Renal cortex interstitium (tissue), 11 donors: ENCODE data around the gene LRMDA. TPM values are rescaled to one million over a fixed set of nuclear protein-coding genes. Genes with fewer than 3 reads are reported as not detected.

ENCODE experiments used
- DNase-seq, 11 donors: peaks; one replicate each; pipeline ENCODE4 v3.0.0-alpha.2; 2013; ENCODE audit warnings: low read depth in 9 of 11, low spot score in 4 of 11; ENCODE audit errors: extremely low read depth in 1 of 11
- polyA plus RNA-seq, 3 donors: library from polyadenylated mRNA; unstranded; fragments of 120-200 nt; gene quantifications; one replicate each; pipeline ENCODE4 v1.2.1, GENCODE V29; 2013; ENCODE audit not compliant: insufficient read length in 3 of 3

LRMDA gene
- polyA plus RNA-seq, 3 donors, result 17.1 to 22.3 (median 21.0) TPM

GRCh38 chr10:76317078-76317477, 885.7 kb downstream of the LRMDA start:
- no peak for DNase-seq

GRCh38 chr10:76318211-76318610, 886.8 kb downstream of the LRMDA start:
- DNase-seq, result no peak

GRCh38 chr10:76319661-76320060, 888.2 kb downstream of the LRMDA start:
- no peak for DNase-seq

GRCh38 chr10:76324283-76324682, 892.9 kb downstream of the LRMDA start:
- no peak for DNase-seq

- DNase-seq, result no peak
These were observed 896.0 kb downstream of the LRMDA start for GRCh38 chr10:76327441-76327840.

- no peak for DNase-seq
These were observed 896.9 kb downstream of the LRMDA start for GRCh38 chr10:76328348-76328747.

- DNase-seq, result no peak
These were observed 898.6 kb downstream of the LRMDA start for GRCh38 chr10:76329891-76330575.

- DNase-seq, result no peak
These were observed 900.3 kb downstream of the LRMDA start for GRCh38 chr10:76331742-76332141.

- no peak for DNase-seq
These were observed 901.9 kb downstream of the LRMDA start for GRCh38 chr10:76333326-76333725.

GRCh38 chr10:76333796-76334195, 902.4 kb downstream of the LRMDA start:
- DNase-seq, result peak in 2 of 11 donors; percentile 33 to 57

- DNase-seq, result peak in 2 of 11 donors; percentile 13 to 24
These were observed 902.8 kb downstream of the LRMDA start for GRCh38 chr10:76334255-76334654.

- peak in 1 of 11 donors; percentile 37 for DNase-seq
These were observed 905.0 kb downstream of the LRMDA start for GRCh38 chr10:76336213-76336963.

- no peak for DNase-seq
These were observed 906.2 kb downstream of the LRMDA start for GRCh38 chr10:76337641-76338040.

GRCh38 chr10:76338187-76338586, 906.8 kb downstream of the LRMDA start:
- DNase-seq, result no peak

GRCh38 chr10:76341740-76342139, 910.3 kb downstream of the LRMDA start:
- DNase-seq, result no peak

- DNase-seq, result no peak
These were observed 911.6 kb downstream of the LRMDA start for GRCh38 chr10:76342996-76343395.

- DNase-seq, result no peak
These were observed 916.4 kb downstream of the LRMDA start for GRCh38 chr10:76347832-76348231.

GRCh38 chr10:76350583-76350982, 919.2 kb downstream of the LRMDA start:
- no peak for DNase-seq

GRCh38 chr10:76352300-76352699, 920.9 kb downstream of the LRMDA start:
- DNase-seq, result no peak

GRCh38 chr10:76353237-76353851, 921.9 kb downstream of the LRMDA start:
- DNase-seq, result no peak
